ENCODE measurements around the gene ZDHHC11.
"Not testable (repeated sequence)": the region's sequence is repeated elsewhere in the genome, so short reads cannot be mapped to it uniquely, and the experiment has no call there.

ZDHHC11 gene

DNA sequence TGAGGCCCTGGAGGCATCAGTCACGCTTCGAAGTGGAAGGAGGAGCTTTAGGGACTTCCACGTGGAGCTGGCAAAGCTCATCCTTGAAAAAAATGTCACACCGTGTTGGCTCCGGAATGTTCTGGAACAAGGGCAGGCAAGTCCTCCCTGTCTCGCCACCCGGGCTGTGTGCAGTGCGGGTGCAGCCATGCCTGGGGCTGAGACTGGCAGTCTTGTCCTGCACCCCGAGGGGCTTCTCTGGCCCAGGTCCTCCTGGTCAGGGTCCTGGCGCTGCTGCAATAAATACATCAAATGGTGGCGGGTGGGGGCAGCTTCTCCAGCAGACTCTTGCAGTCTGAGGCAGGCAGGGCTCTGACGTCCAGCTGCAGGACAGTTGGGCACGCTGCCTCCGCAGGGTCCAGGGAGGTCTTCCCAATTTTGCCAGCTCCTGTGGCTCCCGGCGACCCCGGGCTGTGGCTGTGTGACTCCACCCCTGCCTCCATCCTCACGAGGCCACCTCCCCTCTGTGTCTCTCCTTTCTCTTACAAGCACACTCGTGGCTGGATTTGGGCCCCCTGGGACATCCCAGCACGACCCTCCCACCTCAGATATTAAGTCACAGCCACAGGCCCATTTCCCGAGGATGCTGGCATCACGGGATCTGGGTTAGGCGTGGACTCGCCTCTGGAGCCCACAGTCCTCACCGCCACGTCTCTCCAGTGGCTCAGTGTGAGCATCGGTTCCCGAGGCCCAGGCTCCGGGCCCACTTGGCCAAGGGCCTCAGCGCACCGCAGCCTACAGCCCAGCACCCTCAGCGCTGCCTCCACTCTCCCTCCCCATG lies 8.2 kb downstream of the ZDHHC11 start:
- not testable (repeated sequence) for DNase-seq

DNA sequence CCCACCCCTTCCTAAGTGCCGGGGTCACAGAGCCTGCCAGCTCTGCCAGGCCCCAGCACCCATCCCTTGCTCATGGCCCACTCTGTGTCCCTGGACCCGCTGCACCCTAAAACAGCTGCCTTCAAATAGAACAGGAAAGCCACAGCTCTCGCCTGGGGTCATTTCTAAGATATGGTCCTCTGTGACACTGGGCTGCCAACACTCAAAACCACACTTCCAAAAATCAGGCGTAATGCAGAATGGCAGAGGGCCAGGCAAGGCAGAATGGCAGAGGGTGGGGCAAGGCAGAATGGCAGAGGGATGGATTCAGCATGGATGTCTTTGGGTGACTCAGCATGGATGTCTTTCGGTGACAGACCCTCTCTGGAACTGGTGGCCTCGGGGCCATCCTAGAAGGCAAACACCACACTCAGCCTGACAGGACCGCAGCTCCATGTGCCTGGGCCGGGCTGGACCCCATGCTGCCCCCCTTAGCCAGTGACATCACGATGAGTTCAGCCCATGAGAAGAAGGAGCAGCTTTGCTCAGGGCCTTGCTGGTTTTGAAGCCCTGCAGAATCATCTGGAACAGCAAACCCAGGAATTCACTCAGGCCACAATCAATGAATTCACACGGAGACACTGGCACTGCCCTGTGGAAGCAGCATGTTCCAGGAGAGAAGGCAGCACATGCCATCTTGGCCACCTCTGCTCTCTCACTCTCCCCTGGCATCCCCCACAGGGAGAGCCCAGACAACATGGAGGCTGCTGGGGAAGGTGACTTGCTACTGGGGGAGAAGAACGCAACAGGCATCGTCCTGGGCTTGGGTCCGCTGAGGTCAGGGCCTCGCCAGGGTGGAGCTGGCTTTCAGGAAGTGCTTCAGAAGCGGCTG lies 9.0 kb downstream of the ZDHHC11 start:
- DNase-seq, result not testable (repeated sequence)

DNA sequence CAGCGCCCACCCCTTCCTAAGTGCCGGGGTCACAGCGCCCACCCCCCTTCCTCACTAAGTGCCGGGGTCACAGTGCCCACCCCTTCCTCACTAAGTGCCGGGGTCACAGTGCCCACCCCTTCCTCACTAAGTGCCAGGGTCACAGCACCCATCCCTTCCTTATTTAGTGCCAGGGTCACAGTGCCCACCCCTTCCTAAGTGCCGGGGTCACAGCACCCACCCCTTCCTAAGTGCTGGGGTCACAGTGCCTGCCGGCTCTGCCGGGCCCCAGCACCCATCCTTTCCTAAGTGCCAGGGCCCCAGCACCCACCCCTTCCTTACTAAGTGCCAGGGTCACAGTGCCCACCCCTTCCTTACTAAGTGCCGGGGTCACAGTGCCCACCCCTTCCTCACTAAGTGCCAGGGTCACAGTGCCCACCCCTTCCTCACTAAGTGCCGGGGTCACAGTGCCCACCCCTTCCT lies 9.8 kb downstream of the ZDHHC11 start:
- DNase-seq, result not testable (repeated sequence)

DNA sequence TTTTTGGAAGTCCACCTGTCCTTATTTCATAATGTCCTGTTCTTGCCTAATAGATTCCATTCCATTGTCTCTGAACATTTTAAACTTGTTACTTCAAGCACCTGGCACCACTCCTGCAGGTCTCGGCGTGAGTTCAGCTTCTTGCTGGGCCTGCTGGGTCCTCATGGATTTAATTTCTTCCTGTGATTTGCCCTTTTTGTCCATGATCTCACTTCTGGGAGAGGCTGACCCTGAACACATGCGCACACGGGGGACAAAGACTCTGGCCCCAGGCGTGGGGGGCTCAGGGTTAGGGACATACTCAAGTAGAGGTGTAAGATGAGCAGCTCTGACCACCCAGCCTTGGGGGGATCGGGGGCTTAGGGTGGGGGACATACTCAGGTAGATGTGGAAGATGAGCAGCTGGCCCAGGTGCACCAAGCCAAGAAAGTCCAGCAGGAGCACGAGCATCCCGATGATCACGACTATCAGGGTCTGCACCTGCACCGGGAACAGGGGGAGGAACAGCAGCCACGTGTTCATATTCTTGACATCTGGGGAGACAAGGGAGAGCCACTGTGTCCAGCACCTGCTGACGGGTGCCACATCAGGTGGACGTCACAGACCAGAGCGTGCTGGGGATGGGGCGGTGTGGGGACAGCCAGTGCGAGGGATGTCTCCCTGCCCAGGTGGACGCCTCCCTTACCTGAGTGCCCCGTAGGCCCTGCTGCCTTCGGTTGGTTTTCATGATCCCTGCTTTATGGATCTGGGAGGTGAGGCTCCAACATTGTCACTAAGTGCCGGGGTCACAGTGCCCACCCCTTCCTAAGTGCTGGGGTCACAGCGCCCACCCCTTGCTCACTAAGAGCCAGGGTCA lies 10.4 kb downstream of the ZDHHC11 start:
- DNase-seq, result not testable (repeated sequence)

DNA sequence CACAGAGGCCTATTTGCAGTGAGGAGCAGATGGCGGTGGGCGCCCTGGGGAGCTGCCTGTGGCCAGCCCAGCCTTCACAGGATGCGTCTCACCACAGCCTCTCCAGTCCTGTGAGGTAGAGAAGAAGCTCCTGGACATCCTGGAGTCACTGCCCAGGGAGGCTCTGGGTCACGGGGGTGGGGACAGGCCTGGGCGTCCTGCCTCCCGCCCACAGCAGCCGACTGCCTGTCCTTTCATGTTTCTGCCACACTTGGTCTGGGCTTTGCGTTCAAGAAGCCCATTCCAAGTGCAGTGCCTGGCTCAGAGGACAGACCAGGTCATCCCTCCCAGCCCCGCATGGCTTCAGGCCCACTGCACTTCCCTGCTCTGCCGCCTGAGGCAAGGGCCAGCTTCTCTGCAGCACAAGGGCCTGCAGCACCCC lies 12.3 kb downstream of the ZDHHC11 start:
- not testable (repeated sequence) for DNase-seq

DNA sequence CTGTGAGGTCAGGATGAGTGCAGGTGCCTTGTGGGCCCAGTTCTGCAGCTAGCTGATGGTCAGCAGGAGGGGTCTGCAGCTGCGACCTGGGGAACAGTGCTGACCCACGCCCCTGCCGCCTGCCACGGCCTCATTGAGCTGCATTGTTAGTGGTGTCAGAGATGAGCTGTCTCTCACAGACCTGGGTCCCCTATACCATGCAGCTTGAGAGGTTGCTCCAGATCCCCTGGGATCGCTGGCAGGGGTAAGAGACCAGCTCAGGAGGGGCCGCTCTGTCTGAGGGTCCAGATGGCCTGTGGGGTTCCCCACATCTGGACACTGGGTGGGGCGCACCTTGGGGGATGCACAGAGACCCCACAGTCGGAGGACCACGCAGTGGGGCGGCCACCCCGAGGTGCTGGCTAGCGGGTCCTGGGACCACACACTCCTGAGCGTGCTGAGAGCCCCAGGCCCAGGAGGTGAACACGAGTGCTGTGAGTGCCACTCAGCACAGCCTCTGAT lies 13.1 kb downstream of the ZDHHC11 start:
- not testable (repeated sequence) for DNase-seq

DNA sequence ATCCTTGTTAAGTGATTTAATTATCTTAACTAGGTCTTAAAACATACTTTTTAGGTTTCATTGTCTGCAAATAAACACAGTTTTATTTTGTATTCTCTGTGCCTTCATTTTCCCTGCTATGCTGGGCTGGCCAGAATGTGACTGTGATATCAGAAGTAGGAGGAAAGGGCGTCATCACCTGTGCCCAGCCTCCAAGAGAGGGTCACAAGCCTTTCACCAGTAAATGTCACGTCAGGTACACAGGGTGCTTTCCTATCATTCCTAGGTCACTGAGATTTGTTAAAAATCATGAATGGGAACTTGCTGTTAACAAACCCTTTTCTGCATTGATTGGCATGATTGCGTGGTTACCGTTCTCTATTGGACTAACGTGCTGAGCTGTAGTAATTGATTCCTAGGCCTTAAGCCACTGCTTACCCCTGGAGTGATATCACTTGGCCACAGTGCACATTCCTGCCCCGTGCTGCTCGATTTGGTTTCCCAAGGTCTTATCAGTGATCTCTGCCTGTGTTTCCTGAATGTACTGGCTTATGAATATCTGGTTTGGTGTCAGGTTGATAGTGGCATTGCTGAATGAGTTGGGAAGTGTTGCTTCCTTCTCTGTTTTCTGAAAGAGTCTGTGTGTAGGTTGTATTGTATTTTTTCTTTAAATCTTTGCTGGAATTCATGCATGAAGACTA lies 14.7 kb downstream of the ZDHHC11 start:
- DNase-seq, result not testable (repeated sequence)

DNA sequence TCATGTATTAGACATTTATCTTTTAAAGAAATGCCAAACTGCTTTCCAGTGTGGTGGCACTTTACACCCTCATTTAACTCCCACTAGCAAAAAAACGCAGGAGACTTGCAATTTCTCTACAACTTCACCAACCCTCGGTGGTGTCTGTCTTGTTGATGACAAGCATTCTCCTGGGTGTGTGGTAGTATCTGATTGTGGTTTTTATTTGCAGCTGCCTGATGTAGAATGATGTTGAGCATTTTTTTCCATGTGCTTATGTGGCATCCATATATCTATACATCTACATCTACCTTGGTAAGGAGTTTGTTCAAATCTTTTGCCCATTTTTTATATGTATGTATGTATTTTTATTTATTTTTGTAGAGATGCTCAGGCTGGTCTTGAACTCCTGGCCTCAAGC lies 16.8 kb downstream of the ZDHHC11 start:
- not testable (repeated sequence) for DNase-seq

DNA sequence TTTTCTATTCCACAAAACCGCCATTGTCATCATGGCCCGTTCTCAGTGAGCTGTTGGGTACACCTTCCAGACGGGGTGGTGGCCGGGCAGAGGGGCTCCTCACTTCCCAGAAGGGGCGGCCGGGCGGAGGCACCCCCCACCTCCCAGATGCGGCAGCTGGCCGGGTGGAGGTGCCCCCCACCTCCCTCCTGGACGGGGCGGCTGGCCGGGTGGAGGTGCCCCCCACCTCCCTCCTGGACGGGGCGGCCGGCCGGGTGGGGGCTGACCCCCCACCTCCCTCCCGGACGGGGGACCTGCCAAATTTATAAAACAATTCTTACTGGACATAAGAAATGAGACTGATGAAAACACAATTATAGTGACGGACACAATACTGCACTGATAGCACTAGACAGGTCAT lies 22.6 kb downstream of the ZDHHC11 start:
- DNase-seq, result not testable (repeated sequence)

DNA sequence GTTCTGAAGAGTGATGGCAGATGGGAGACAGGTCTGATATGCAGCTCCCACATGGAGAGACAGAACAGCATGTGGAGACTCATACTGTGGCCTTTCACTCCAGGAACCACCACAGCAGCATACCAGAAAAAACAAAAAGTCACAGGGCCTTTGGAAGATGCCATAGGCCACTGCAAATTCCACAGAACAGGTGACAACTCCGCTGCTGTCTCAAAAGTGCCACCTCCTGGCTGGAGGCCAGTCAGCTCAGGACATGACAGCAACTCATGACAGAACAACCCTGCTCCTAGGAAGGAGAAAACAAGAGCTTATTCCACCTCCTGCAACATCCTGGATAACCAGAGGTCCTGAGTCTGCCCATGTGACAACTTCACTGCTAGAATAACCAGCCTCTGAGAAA lies 25.2 kb downstream of the ZDHHC11 start:
- not testable (repeated sequence) for DNase-seq

DNA sequence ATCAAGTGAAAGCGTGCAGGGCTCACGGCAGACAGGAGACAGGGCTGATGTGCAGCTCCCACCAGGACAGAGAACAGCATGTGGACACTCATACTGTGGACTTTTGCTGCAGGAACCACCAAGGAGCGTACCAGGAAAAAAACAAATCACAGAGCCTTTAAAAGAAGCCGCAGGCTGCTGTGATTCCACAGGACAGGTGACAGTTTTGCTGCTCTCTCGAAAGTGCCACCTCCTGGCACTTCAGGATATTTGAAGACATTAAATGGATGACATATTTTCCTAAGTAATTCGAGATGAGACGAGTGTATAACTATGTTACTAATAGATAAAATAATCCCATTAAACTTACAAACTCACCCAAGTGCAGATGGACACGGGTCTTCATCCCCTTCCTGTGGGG lies 29.3 kb downstream of the ZDHHC11 start:
- DNase-seq, result no peak

DNA sequence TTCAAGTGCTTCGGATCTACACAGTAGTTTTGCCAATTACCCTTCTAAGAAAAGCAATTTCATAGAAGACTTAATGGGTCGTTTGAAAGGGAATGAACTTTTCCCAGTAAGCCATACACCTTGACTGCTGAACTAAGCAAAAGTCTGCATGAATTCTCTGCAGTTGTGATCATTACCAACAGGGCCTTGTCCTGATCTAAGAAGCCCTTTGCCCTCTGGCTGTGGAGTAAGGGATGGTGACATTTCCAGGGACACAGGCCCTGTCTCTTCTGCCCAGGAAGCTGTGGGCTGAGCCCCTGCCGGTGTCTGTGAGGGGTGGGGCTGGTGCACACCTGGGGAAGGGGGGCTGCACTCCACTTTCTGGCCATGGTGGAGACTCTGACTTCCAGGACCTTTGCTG lies 30.5 kb downstream of the ZDHHC11 start:
- no peak for DNase-seq

DNA sequence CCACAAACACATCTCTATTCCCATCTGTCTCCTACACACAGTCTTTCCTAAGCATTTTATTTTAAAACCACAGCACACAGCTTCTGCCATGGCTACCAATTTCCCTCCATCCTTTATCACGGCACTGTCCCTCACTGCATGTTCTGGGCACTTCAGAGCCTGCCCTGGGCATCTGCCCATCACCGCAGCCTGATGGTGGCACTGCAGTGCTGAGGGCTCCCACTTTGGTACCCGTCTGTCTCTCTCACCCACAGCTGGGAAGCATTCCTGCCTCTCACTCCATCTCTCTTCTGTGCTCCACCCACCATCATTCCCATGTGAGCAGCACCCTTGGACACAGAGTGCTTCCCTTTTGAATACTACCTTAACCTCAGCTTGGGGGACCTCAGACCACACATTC lies 31.7 kb downstream of the ZDHHC11 start:
- no peak for DNase-seq

DNA sequence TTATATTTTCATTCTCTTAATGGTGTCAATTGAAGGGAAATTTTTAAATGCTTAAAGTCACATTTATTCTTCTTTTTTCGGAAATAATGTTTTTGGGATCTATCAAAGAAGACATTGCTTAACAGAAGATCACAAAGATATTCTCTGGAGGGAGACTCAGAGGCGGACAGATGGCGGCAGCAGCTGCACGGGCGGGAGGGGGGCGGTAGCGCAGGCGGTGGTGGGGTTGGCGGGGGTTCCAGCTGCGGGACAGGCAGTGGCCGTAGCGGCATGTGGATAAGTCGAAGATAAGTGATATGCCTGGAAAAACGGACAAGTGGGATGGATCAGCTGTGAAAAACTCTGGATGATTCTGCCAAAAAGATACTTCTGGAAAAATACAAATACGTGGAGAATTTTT lies 34.6 kb downstream of the ZDHHC11 start:
- DNase-seq, result no peak

DNA sequence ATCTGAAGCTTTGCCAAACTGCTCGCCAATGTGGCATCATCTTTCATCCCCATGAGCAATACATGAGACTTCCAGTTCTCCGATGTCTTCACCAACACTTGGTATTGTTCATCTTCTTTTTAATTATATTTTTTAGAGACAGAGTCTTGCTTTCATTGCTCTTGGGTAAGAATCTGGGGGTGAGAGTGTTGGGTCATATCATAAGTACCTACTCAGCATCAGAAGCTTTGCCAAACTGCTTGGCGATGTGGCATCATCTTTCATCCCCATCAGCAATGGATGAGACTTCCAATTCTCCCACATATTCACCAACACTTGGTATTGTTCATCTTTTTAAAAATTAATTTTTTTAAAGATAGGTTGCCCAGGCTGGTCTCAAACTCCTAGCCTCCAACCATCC lies 35.3 kb downstream of the ZDHHC11 start:
- DNase-seq, result no peak

DNA sequence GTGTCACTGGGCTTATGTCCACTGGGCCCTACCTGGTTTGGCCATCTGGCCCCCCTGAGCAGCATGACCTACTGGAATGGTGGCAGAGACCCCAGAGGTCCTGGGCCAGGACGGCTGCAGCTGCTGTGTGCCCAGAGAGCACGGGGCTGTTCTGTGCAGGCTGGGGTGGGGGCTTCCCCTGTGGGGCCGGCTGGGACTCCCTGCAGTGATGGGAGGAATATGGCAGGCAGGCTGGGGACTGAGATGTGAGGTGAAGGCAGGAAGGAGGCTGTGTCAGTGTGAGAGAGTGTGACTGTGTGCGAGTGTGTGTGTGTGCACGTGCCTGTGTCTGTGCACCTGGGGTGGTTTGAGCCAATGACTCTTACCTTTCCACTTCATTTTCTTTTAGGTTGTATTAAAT lies 37.2 kb downstream of the ZDHHC11 start:
- not testable (repeated sequence) for DNase-seq

DNA sequence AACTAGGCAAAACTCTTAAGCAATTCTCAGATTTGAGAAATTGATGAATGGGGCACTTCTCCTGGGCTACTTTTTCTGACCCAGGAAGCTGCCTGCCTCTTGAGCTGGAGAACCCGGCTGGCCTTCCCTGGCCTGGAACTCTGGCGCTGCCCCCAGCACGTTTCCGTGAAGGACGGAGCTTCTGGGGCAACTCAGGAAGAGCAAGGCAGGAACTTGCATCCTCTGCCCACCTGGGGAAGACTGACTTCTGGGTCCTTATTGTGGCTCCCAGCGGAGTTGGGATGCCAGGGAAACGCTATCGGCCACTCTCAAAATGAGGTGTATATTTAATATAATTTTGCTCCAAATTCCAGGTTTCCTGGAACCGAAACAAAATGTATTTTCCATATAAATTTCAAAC lies 39.4 kb downstream of the ZDHHC11 start:
- not testable (repeated sequence) for DNase-seq

DNA sequence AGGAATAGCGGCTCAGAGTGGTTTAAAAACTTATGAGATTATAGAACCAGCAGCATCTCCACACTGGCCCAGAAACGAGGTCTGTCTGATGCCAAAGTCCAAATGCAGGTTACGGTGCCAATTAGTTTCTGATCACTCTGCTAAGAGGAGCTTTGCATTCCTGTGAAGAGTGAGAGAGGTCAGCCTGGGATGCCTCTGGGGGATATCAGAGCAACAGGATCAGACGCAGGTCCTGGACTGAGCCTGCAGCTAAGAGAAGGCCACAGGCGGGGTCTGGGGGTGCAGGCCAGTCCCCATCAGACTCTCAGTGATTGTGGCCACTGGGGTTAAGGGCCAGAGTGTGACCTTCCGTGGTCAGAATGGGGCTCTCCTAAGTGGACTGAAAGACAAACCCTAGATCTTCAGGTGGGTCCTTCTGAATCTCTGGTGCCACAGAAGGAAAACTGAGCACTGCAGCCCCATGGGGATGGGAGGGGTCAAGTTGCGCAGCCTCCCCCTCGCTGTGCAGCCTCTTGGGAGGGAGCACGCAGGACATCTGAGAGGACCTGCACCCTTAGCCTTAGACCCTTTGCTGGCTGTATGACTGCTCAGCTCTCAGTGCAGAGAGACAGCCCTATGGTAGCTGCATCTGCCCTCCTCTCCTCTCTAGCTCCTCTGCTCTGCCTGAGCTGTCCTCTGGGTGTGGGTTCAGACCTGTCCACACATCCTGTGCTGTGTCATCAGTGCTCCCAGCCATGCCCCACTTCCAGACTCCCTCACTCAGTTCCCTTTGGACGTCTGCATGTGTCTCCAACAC lies 42.9 kb downstream of the ZDHHC11 start:
- DNase-seq, result not testable (repeated sequence)

DNA sequence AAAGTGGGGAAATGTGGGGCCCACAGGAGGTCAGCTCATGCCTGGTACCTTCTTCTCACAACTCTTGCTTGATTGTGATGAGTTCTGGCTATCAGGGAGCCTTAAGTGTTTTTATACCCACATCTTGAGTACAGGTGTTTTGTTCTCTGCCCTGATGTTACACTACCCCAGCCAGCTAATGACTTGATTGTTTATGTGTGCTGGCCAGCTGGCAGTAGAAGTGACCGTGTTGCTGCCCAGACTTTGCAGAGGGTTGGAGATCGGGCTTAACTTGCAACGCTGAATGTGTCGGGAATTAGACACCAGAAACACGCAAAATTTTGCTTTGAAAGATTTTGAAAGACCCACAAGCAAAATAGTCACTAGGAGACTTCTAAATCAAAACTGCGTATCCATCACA lies 49.3 kb downstream of the ZDHHC11 start:
- DNase-seq, result no peak

DNA sequence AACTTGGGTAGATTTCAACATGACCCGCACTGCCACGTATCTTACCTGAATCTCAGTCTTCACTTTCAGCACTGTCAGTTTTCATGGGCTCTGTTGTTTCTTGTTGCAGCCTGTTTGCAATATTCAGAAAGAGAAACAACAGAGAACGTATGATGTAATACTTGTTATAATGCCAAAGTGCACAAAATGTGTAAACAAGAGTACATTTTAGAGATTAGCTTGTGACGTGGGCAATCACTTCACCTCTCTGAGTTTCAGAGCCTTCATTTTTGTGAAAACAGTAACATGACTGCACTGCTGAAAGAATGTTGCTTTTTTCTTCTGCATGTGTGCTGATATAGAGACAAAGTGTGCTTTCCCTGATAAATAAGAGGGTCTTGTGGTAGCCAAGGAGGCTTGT lies 49.7 kb downstream of the ZDHHC11 start:
- not testable (repeated sequence) for DNase-seq

DNA sequence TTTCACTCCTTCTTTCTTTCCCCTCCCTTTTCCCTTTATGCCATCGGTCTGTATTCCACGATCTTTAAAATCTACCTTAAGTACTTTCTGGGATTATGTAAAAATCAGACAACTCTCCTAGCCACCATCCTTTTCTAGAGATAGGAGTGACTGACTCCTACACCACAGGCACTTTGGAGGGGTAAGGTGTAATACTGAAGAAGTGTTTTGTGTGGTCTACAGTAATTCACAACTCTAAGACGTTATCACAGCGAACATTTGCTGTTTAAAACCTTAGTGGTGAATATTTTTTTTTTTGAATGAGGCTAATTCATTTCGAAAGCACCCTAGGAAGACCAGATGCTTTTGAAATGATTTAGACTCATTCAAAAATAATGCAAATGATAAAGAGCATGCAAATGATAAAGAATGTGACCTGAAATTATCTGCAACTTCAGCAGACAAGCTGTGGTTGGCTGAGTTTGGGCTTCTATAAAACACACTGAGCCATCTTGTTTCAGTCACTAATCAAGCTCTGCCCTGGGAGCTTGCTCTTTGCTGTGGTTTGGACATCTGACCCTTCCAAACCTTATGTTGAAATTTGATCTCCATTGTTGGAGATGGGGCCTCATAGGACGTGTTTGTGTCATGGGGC lies 52.2 kb downstream of the ZDHHC11 start:
- DNase-seq, result not testable (repeated sequence)
